Lower lobe of right lung (tissue), 2 donors: Measurements from ENCODE around the gene CRB3. TPM values are rescaled to one million over a fixed set of nuclear protein-coding genes. Genes with fewer than 3 reads are reported as not detected.

Experiments
- ATAC-seq, 2 donors: fragments of 200-7000 bp; cut with Tn5 transposase; one replicate each; pipeline ENCODE4 v1.9.1; 2020 to 2022; ENCODE audit warnings: mild to moderate bottlenecking in 2 of 2, moderate library complexity in 2 of 2
- DNase-seq: peaks from one replicate; pipeline ENCODE4 v3.0.0-alpha.2; 2020
- H3K27ac ChIP-seq: fragments of 200-600 bp; one replicate; pipeline ENCODE4 v1.8.0; 2022
- H3K27me3 ChIP-seq: fragments of 200-600 bp; one replicate; pipeline ENCODE4 v1.8.0; 2022; ENCODE audit warnings: low read depth
- H3K36me3 ChIP-seq: fragments of 200-600 bp; one replicate; pipeline ENCODE4 v1.8.0; 2022; ENCODE audit warnings: mild to moderate bottlenecking
- H3K4me1 ChIP-seq: fragments of 200-600 bp; one replicate; pipeline ENCODE4 v1.8.0; 2022
- H3K4me3 ChIP-seq: fragments of 200-600 bp; one replicate; pipeline ENCODE4 v1.8.0; 2022; ENCODE audit warnings: mild to moderate bottlenecking
- H3K9me3 ChIP-seq: fragments of 200-600 bp; one replicate; pipeline ENCODE4 v1.8.0; 2022
- CTCF ChIP-seq: fragments of 200-600 bp; IDR thresholded peaks from one replicate; pipeline ENCODE4 v1.8.0; 2022; ENCODE audit warnings: antibody characterized with exemption, mild to moderate bottlenecking
- intact Hi-C: fragments of 100-400 bp; cut with DNase I; formaldehyde crosslinking; loops from one replicate; pipeline ENCODE4 v1.11.0; 2022
- total RNA-seq: library from RNA; stranded (reverse); fragmentation: NEBNext Ultra II Directional; extraction: Animal tissue kit (Norgen Biotek cat#: 25700); gene quantifications from one replicate; pipeline ENCODE4 v1.2.1, GENCODE V29; 2021
- donor health status: DM: no; HTN: yes; CAD: no; lungs with severe emphysema.

The CRB3 gene
- total RNA-seq, 1 donor from 2014 or later: 36.3 TPM

- peaks cover 16% of the 10 kb centered on the region for H3K36me3 ChIP-seq
- no peak for DNase-seq
- H3K9me3 ChIP-seq: no peaks in the 10 kb centered on the region
- intact Hi-C loops: no loop called here
- TF ChIP-seq CTCF: no peak
- peaks cover 8% of the 10 kb centered on the region for H3K4me1 ChIP-seq
- H3K27ac ChIP-seq: no peak overlapping the region
- ATAC-seq: no peak
- peaks cover 8% of the 10 kb centered on the region for H3K27me3 ChIP-seq
- no peak overlapping the region for H3K4me3 ChIP-seq
These were observed 7.0 kb downstream of the CRB3 start for GRCh38 chr19:6471076-6471475.

- Histone ChIP-seq H3K9me3 (no peaks in the 10 kb centered on the region), H3K4me1 (peaks cover 13% of the 10 kb centered on the region), H3K27me3 (peaks cover 18% of the 10 kb centered on the region), H3K27ac (no peak overlapping the region), H3K4me3 (no peak overlapping the region), H3K36me3 (peaks cover 7% of the 10 kb centered on the region)
- intact Hi-C loops: no loop called here
- DNase-seq (no peak), ATAC-seq (no peak)
- no peak for TF ChIP-seq CTCF
These were observed 8.6 kb downstream of the CRB3 start for GRCh38 chr19:6472713-6473112.

- no peaks in the 10 kb centered on the region for H3K9me3 ChIP-seq
- ATAC-seq: no peak
- peaks cover 1% of the 10 kb centered on the region for H3K36me3 ChIP-seq
- TF ChIP-seq CTCF: no peak
- H3K27ac ChIP-seq: no peak overlapping the region
- intact Hi-C loops: no loop called here
- DNase-seq: no peak
- H3K27me3 ChIP-seq: peaks cover 18% of the 10 kb centered on the region
- peaks cover 13% of the 10 kb centered on the region for H3K4me1 ChIP-seq
- H3K4me3 ChIP-seq: no peak overlapping the region
These were observed 9.6 kb downstream of the CRB3 start for GRCh38 chr19:6473647-6474046.

- Histone ChIP-seq H3K9me3 (no peaks in the 10 kb centered on the region), H3K4me1 (peaks cover 13% of the 10 kb centered on the region), H3K27me3 (peaks cover 18% of the 10 kb centered on the region), H3K36me3 (no peaks in the 10 kb centered on the region), H3K4me3 (peak overlapping the region; percentile 31), H3K27ac (no peak overlapping the region)
- intact Hi-C loops: no loop called here
- DNase-seq (no peak), ATAC-seq (peak; percentile 35 to 39)
- no peak for TF ChIP-seq CTCF
These were observed 11.4 kb downstream of the CRB3 start for GRCh38 chr19:6475321-6476108.

DNA sequence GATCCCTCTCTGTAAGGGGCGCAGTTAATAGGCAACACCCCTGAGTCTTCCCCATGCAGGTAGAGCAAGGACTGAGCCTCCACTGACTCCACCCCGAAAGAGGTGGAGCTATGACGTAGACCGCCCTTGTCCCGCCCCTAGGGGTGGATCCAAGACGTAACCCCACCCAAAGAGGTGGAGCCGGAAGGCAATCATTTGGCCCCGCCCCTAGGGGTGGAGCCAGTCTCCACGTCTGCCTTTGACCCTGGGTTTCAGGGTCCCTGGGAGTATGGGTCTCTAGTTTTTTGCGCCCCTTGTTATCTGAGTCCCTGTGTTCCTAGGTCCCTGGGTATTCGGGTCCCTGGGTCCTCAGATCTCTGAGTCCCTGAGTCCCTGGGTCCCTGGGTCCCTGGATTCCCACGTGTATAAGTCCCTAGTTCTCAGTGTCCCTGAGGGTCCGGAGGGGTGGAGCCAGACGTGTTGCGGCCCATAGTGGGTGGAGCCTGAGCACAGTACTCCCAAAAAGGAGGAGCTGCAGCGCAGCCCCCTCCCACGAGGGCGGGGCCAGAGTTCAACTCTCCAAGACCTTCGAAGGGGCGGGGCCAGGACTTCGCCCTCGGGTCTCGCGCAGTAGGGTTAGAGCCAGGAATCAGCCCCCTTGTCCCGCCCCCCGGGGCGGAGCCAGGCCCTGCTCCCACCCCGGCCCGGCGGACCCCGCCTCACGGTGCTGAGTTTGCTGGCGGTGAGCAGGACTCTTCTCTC, 12.3 kb downstream of the CRB3 start:
- peaks cover 13% of the 10 kb centered on the region for H3K4me1 ChIP-seq
- H3K27me3 ChIP-seq: peaks cover 21% of the 10 kb centered on the region
- no peaks in the 10 kb centered on the region for H3K9me3 ChIP-seq
- H3K4me3 ChIP-seq: peak overlapping the region; percentile 31
- no peaks in the 10 kb centered on the region for H3K36me3 ChIP-seq
- intact Hi-C loops: no loop called here
- no peak for TF ChIP-seq CTCF
- DNase-seq (peak; percentile 93), ATAC-seq (peak; percentile 93)
- no peak overlapping the region for H3K27ac ChIP-seq
